ENCODE results near the gene SLFN14.
A peak's percentile ranks its signal among the peaks of the same experiment; 100 is the strongest.
"Not testable (repeated sequence)": the region's sequence is repeated elsewhere in the genome, so short reads cannot be mapped to it uniquely, and the experiment has no call there.

SLFN14 gene

DNA sequence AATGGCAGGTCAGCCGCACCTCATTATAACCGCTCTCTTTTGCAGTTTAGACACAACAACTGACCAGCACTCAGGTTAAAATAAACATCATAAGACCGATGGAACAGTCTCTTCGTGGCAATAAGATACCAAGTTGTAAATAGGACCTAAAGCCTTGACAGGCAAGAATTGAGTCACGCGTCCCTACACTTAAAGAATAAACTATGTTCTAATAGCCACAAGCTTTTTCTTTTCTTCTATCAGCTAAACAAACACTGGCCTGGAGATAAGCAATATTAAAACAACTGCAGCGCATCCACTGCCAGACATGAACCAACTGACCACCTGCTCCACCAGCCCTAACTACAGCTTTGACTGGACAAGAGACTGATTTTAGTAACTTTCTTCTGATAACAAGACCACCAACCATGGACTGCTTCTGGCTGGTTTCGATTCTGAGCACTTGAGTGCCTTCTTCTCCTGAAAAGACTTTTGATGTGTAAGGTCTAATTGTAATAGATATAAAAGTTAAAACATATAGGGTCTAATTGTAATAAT, 40.6 kb downstream of the SLFN14 start:
- DNase-seq, result no peak

GRCh38 chr17:35519439-35519838, 41.2 kb downstream of the SLFN14 start:
- DNase-seq, result no peak

DNA sequence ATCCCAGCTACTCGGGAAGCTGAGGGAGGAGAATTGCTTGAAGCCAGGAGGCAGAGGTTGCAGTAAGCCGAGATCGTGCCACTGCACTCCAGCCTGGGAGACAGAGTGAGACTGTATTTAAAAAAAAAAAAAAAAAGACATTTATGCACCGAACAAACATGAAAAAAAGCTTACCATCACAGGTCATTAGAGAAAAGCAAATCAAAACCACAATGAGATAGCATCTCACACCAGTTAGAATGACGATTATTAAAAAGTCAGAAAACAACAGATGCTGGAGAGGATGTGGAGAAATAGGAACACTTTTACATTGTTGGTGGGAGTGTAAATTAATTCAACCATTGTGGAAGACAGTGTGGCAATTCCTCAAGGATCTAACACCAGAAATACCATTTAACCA, 42.2 kb downstream of the SLFN14 start:
- DNase-seq, result not testable (repeated sequence)

DNA sequence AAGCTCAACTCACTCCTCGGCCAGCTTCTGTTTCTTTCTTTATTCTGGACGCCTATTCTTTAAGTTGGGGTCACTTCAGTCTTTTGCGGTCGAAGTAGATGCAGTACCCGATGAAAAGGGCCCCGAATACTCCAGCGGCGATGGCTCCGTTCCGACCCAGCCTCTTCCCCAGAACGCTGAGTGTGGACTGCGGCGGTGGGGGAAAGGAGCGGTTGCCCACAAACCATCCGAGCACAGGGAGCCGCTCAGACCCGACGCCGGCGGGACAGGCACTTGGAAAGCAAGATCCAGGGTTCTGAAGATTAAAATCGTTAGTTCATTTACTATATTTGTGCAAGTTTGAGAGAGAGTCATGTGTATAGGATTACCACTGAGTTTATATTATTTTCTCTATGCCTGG, 45.6 kb downstream of the SLFN14 start:
- DNase-seq, result no peak

DNA sequence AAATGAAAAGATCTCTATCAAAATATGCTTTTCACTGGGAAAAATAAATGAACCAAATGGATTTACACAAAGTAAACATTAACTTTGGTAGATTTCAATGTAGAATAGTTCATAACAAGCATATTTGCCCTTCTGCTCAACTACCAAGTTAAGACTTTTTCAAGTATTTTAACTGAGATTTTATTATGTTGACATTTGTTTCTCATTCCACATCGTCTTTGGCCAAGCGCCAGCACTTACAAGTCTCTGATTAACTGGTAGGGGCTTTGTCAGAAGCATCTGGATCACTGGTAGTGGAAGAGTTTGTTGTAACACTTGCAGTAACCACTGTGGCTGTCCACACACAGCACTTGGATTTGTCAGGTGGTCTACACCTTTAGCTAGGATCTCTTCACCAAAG, 46.1 kb downstream of the SLFN14 start:
- DNase-seq, result peak; percentile 14
